ENCODE measurements around the gene CAMKMT. TPM values are rescaled to one million over a fixed set of nuclear protein-coding genes. Genes with fewer than 3 reads are reported as not detected.
"Not testable (repeated sequence)": the region's sequence is repeated elsewhere in the genome, so short reads cannot be mapped to it uniquely, and the experiment has no call there.

CAMKMT gene
- total RNA-seq, 1 experiment from 2014 or later: 17.4 TPM

DNA sequence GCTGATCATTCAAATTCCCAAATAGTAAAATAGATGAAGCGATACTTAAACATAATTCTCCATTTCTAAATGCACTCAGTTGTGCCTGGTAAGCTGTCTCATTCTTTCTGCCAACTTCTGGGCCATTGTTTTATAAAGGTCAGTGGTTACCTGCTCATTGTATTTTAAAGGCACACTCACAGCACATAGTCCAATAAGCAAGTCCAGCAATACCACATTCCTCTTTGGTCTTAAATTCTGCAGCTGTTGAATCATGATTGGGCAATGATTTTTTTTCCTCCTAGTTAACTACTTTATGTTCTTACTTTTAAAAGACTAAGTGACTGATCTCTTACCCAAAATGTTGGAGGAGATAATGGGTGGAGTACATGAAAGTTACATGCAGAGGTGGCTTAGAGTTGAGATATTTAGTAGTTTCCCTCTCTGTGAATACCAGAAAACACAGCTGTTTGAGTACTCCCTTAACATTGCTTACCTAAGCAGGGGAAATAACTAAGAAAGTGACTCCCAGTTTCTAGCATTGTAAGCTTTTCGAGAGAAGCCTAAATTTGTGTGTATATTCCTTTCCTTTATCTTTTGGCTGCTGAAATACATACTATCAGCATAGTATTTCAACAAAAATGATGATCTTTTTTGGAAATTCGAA, 220.7 kb downstream of the CAMKMT start:
- no peak overlapping the region for H3K4ac ChIP-seq (ENCODE audit: low read depth, low read length)
- no peak overlapping the region for H4K91ac ChIP-seq (ENCODE audit: insufficient read length, low read depth, low read length)
- H3K18ac ChIP-seq (ENCODE audit: insufficient read length, low read depth, low read length): no peak overlapping the region
- H3K79me1 ChIP-seq (ENCODE audit: insufficient read depth, low read depth, low read length, poor library complexity, severe bottlenecking): no peaks in the 10 kb centered on the region
- Mint-ChIP-seq H3K36me3 (ENCODE audit: insufficient read depth in 1 of 3, low read depth in 3 of 3) (peaks cover 6 to 8% (median 7%) of the 10 kb centered on the region in 3 experiments), H3K9me3 (peaks cover 6 to 7% of the 10 kb centered on the region in 2 experiments), H3K4me3 (no peak overlapping the region), H3K27me3 (ENCODE audit: low read depth) (no peaks in the 10 kb centered on the region), H3K4me1 (peaks cover 2 to 3% of the 10 kb centered on the region in 2 experiments; a peak in 1 of 4 replicates), H3K27ac (no peak overlapping the region)
- H3K23ac ChIP-seq (ENCODE audit: insufficient read length, low read depth, low read length): no peak overlapping the region
- no peak overlapping the region for H2AFZ ChIP-seq (ENCODE audit: low read length)
- no peak overlapping the region for H3T11ph ChIP-seq (ENCODE audit: low read length)
- H3K4me2 ChIP-seq (ENCODE audit: insufficient read depth, insufficient read length, low read length): no peak overlapping the region
- H3K14ac ChIP-seq (ENCODE audit: insufficient read depth, low read length): no peak overlapping the region
- no peaks in the 10 kb centered on the region for H3K9me3 ChIP-seq (ENCODE audit: control insufficient read depth, low read depth, low read length)
- no peak overlapping the region for H3K27ac ChIP-seq (ENCODE audit: insufficient read length, low read depth, low read length)
- no peaks in the 10 kb centered on the region for H3K23me2 ChIP-seq (ENCODE audit: insufficient read length, low read depth, low read length, poor library complexity, severe bottlenecking)
- H3K79me2 ChIP-seq (ENCODE audit: insufficient read depth, low read length): no peaks in the 10 kb centered on the region
- H3K4me1 ChIP-seq (ENCODE audit: insufficient read depth, low read length): no peaks in the 10 kb centered on the region
- no peak overlapping the region for H3K9ac ChIP-seq (ENCODE audit: extremely low read depth, insufficient read length, low read length)
- no peaks in the 10 kb centered on the region for H3K27me3 ChIP-seq (ENCODE audit: insufficient read depth, low read length)
- no peak overlapping the region for H4K8ac ChIP-seq (replicated peaks; ENCODE audit: insufficient read length, low read depth, low read length)
- TF ChIP-seq CTCF (conservative IDR thresholded peaks at IDR 0.05): no peak
- H2BK12ac ChIP-seq (ENCODE audit: insufficient read length, low read depth, low read length): no peak overlapping the region
- H4K20me1 ChIP-seq (ENCODE audit: control insufficient read depth, insufficient read depth, insufficient read length): no peaks in the 10 kb centered on the region
- no CpG with 5 or more reads among the region's 3 CpGs for WGBS (ENCODE audit: extremely low coverage, insufficient read length, low lambda C conversion rate)
- H2AK5ac ChIP-seq (ENCODE audit: insufficient read length, low read length): no peak overlapping the region
- no peak overlapping the region for H3K56ac ChIP-seq (ENCODE audit: insufficient read length, low read depth, low read length)
- no peak overlapping the region for H2BK5ac ChIP-seq (ENCODE audit: insufficient read length, low read length)
- no peak overlapping the region for H2BK20ac ChIP-seq (ENCODE audit: low read depth, low read length, poor library complexity, severe bottlenecking)
- no peak for DNase-seq
- H4K5ac ChIP-seq (ENCODE audit: insufficient read length, low read depth, low read length): no peak overlapping the region
- H2BK15ac ChIP-seq (ENCODE audit: low read depth, low read length): no peak overlapping the region
- no peak overlapping the region for H2BK120ac ChIP-seq (ENCODE audit: low read depth, low read length, poor library complexity, severe bottlenecking)

DNA sequence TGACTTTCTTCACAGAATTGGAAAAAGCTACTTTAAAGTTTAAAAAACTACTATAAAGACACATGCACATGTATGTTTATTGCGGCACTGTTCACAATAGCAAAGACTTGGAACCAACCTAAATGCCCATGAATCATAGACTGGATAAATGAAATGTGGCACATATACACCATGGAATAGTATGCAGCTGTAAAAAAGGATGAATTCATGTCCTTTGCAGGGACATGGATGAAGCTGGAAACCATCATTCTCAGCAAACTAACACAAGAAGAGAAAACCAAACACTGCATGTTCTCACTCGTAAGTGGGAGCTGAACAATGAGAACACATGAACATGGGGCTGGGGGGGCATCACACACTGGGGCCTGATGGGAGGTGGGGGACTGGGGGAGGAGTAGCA, 233.9 kb downstream of the CAMKMT start:
- no CpG with 5 or more reads among the region's 2 CpGs for WGBS (ENCODE audit: extremely low coverage, insufficient read length, low lambda C conversion rate)
- H3K4me2 ChIP-seq (ENCODE audit: insufficient read depth, insufficient read length, low read length); H3K79me1 ChIP-seq (ENCODE audit: insufficient read depth, low read depth, low read length, poor library complexity, severe bottlenecking); H3K27me3 Mint-ChIP-seq (ENCODE audit: low read depth); H3K23ac ChIP-seq (ENCODE audit: insufficient read length, low read depth, low read length); H3K9ac ChIP-seq (ENCODE audit: extremely low read depth, insufficient read length, low read length); H3K79me2 ChIP-seq (ENCODE audit: insufficient read depth, low read length); H3K14ac ChIP-seq (ENCODE audit: insufficient read depth, low read length); H4K20me1 ChIP-seq (ENCODE audit: control insufficient read depth, insufficient read depth, insufficient read length); H2BK20ac ChIP-seq (ENCODE audit: low read depth, low read length, poor library complexity, severe bottlenecking); H2AK5ac ChIP-seq (ENCODE audit: insufficient read length, low read length); H3T11ph ChIP-seq (ENCODE audit: low read length); H2BK5ac ChIP-seq (ENCODE audit: insufficient read length, low read length); H3K27ac Mint-ChIP-seq; H3K4ac ChIP-seq (ENCODE audit: low read depth, low read length); H3K4me1 Mint-ChIP-seq; H2BK15ac ChIP-seq (ENCODE audit: low read depth, low read length); H2BK12ac ChIP-seq (ENCODE audit: insufficient read length, low read depth, low read length); H4K5ac ChIP-seq (ENCODE audit: insufficient read length, low read depth, low read length); H3K27ac ChIP-seq (ENCODE audit: insufficient read length, low read depth, low read length); H2AFZ ChIP-seq (ENCODE audit: low read length); H4K8ac ChIP-seq (replicated peaks; ENCODE audit: insufficient read length, low read depth, low read length); H3K4me3 Mint-ChIP-seq; H3K9me3 ChIP-seq (ENCODE audit: control insufficient read depth, low read depth, low read length); H3K18ac ChIP-seq (ENCODE audit: insufficient read length, low read depth, low read length); H4K91ac ChIP-seq (ENCODE audit: insufficient read length, low read depth, low read length); H3K23me2 ChIP-seq (ENCODE audit: insufficient read length, low read depth, low read length, poor library complexity, severe bottlenecking); H3K56ac ChIP-seq (ENCODE audit: insufficient read length, low read depth, low read length); H3K4me1 ChIP-seq (ENCODE audit: insufficient read depth, low read length); DNase-seq; H2BK120ac ChIP-seq (ENCODE audit: low read depth, low read length, poor library complexity, severe bottlenecking); H3K27me3 ChIP-seq (ENCODE audit: insufficient read depth, low read length): not testable (repeated sequence)
- Mint-ChIP-seq H3K9me3 (peaks cover 6 to 12% of the 10 kb centered on the region in 2 experiments; a peak in 4 of 5 replicates), H3K36me3 (ENCODE audit: insufficient read depth in 1 of 3, low read depth in 3 of 3) (peaks cover 6 to 26% (median 8%) of the 10 kb centered on the region in 3 experiments; a peak in 6 of 7 replicates)

Data from H9 (cell line).